CD4-positive, alpha-beta T cell treated with Interferon gamma for 1 hour (primary cell): ENCODE measurements around the gene COPS7B.
"Not testable (repeated sequence)": the region's sequence is repeated elsewhere in the genome, so short reads cannot be mapped to it uniquely, and the experiment has no call there.

Source experiments
- DNase-seq: peaks from one replicate; pipeline ENCODE4 v3.0.0-alpha.2; 2020

The COPS7B gene

GRCh38 chr2:231786177-231786916 lies at the start of gene COPS7B:
COPS7B (plus strand) TSS chr2:231786445; CDS start chr2:231788571, 2,126 bp downstream.
- peak; percentile 69 for DNase-seq

- DNase-seq: no peak
Observed at GRCh38 chr2:231737761-231738160, 48.5 kb upstream of the COPS7B start.

- no peak for DNase-seq
Observed at GRCh38 chr2:231743376-231744116, 42.7 kb upstream of the COPS7B start.

- DNase-seq: no peak
Observed at GRCh38 chr2:231745303-231746038, 40.8 kb upstream of the COPS7B start.

GRCh38 chr2:231748153-231748896 lies 37.9 kb upstream of the COPS7B start:
- not testable (repeated sequence) for DNase-seq

GRCh38 chr2:231749016-231749415 lies 37.2 kb upstream of the COPS7B start:
- DNase-seq: not testable (repeated sequence)

GRCh38 chr2:231751042-231751815 lies 35.0 kb upstream of the COPS7B start:
- no peak for DNase-seq

- no peak for DNase-seq
Observed at GRCh38 chr2:231752061-231752460, 34.2 kb upstream of the COPS7B start.

GRCh38 chr2:231761735-231762134 lies 24.5 kb upstream of the COPS7B start:
- DNase-seq: no peak

GRCh38 chr2:231764124-231764523 lies 22.1 kb upstream of the COPS7B start:
- no peak for DNase-seq

- no peak for DNase-seq
Observed at GRCh38 chr2:231764760-231765159, 21.5 kb upstream of the COPS7B start.

- DNase-seq: no peak
Observed at GRCh38 chr2:231765496-231765929, 20.7 kb upstream of the COPS7B start.

GRCh38 chr2:231769170-231770136 lies 16.8 kb upstream of the COPS7B start:
- DNase-seq: no peak

- no peak for DNase-seq
Observed at GRCh38 chr2:231780123-231780908, 5.9 kb upstream of the COPS7B start.

GRCh38 chr2:231780909-231781797 lies 5.1 kb upstream of the COPS7B start, which contains the start of gene PDE6D:
PDE6D (minus strand) TSS chr2:231781282; CDS start chr2:231781114, 168 bp downstream.
- DNase-seq: peak; percentile 92

- DNase-seq: peak; percentile 10
Observed at GRCh38 chr2:231781798-231782726, 4.2 kb upstream of the COPS7B start.

- no peak for DNase-seq
Observed at GRCh38 chr2:231785413-231785812, 832 bp upstream of the COPS7B start.

- DNase-seq: no peak
Observed at GRCh38 chr2:231785822-231786176, 446 bp upstream of the COPS7B start.
